ENCODE data around the gene PPA2.

DNA sequence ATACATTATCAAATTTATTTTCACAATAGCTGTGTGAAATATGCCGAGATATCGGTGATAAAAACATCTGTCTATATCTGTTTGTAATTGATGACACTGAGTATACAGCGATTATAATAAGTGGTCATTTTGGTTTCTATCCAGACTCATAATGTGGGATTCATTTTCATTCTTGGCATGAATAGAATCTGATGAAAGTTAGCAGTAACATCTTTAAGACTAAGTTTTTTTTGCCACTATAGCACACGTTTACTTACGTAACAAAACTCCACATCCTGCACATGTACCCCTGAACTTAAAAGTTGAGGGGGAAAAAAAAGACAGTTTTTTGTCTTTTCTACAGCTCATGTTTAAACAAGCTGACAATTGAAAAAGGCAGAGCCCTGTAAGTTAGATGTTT, 86.4 kb downstream of the PPA2 start:
- TF ChIP-seq POLR2A (IDR thresholded peaks at IDR 0.05): no peak
- TF ChIP-seq, protein P1, sequence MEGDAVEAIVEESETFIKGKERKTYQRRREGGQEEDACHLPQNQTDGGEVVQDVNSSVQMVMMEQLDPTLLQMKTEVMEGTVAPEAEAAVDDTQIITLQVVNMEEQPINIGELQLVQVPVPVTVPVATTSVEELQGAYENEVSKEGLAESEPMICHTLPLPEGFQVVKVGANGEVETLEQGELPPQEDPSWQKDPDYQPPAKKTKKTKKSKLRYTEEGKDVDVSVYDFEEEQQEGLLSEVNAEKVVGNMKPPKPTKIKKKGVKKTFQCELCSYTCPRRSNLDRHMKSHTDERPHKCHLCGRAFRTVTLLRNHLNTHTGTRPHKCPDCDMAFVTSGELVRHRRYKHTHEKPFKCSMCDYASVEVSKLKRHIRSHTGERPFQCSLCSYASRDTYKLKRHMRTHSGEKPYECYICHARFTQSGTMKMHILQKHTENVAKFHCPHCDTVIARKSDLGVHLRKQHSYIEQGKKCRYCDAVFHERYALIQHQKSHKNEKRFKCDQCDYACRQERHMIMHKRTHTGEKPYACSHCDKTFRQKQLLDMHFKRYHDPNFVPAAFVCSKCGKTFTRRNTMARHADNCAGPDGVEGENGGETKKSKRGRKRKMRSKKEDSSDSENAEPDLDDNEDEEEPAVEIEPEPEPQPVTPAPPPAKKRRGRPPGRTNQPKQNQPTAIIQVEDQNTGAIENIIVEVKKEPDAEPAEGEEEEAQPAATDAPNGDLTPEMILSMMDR (IDR thresholded peaks at IDR 0.05): no peak
